ENCODE measurements around the gene TBX1. TPM values are rescaled to one million over a fixed set of nuclear protein-coding genes. Genes with fewer than 3 reads are reported as not detected.

TBX1 gene
- total RNA-seq, 2 donors from 2014 or later = 0.24 TPM; not detected in 1

- H3K4me1 ChIP-seq = peaks cover 0 to 4% of the 10 kb centered on the region in 2 donors
- peak; percentile 53 for DNase-seq (ENCODE audit: low spot score)
- H3K27me3 ChIP-seq = no peaks in the 10 kb centered on the region
- H3K9me3 ChIP-seq = no peaks in the 10 kb centered on the region
- TF ChIP-seq, protein P1, sequence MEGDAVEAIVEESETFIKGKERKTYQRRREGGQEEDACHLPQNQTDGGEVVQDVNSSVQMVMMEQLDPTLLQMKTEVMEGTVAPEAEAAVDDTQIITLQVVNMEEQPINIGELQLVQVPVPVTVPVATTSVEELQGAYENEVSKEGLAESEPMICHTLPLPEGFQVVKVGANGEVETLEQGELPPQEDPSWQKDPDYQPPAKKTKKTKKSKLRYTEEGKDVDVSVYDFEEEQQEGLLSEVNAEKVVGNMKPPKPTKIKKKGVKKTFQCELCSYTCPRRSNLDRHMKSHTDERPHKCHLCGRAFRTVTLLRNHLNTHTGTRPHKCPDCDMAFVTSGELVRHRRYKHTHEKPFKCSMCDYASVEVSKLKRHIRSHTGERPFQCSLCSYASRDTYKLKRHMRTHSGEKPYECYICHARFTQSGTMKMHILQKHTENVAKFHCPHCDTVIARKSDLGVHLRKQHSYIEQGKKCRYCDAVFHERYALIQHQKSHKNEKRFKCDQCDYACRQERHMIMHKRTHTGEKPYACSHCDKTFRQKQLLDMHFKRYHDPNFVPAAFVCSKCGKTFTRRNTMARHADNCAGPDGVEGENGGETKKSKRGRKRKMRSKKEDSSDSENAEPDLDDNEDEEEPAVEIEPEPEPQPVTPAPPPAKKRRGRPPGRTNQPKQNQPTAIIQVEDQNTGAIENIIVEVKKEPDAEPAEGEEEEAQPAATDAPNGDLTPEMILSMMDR (IDR thresholded peaks at IDR 0.05) = no peak
- H3K27ac ChIP-seq = no peak overlapping the region
- H3K36me3 ChIP-seq = no peaks in the 10 kb centered on the region
- H3K4me3 ChIP-seq = no peak overlapping the region
These were observed 55.3 kb downstream of the TBX1 start for GRCh38 chr22:19815823-19816290.

GRCh38 chr22:19816372-19817119 is 56.0 kb downstream of the TBX1 start:
- H3K4me1 ChIP-seq = peaks cover 0 to 4% of the 10 kb centered on the region in 2 donors

More at GRCh38 chr22:19816372-19817119, 56.0 kb downstream of the TBX1 start:
- Histone ChIP-seq H3K27ac (no peak overlapping the region), H3K9me3 (no peaks in the 10 kb centered on the region), H3K36me3 (no peaks in the 10 kb centered on the region), H3K4me3 (no peak overlapping the region), H3K27me3 (no peaks in the 10 kb centered on the region)
- peak; percentile 42 for DNase-seq (ENCODE audit: low spot score)
- TF ChIP-seq, protein P1 (IDR thresholded peaks at IDR 0.05) = no peak

Other genes starting within 250 kb of the TBX1 start
- gene CLDN5, start 236.4 kb upstream of the TBX1 start, total RNA-seq = 10 to 100 TPM; 16.7 to 44.3 TPM
- 100 to 1,000 TPM; 162 to 287 TPM for gene SEPTIN5, start 46.3 kb upstream of the TBX1 start, total RNA-seq
- gene GP1BB, start 37.2 kb upstream of the TBX1 start, total RNA-seq = 10 to 100 TPM; 25.8 to 34.7 TPM
- 1 to 10 TPM; 2.6 to 4.7 TPM for gene GNB1L, start 94.1 kb downstream of the TBX1 start, total RNA-seq
- gene RTL10, start 94.1 kb downstream of the TBX1 start, total RNA-seq = 1 to 10 TPM; 7.9 to 8.1 TPM
- gene COMT, start 181.0 kb downstream of the TBX1 start, total RNA-seq = 100 to 1,000 TPM; 142 to 195 TPM
- 10 to 100 TPM; 16.2 to 18.4 TPM for gene TXNRD2, start 181.0 kb downstream of the TBX1 start, total RNA-seq